Parathyroid adenoma (tissue), 2 donors: ENCODE data around the gene KIRREL3.
"Not testable (repeated sequence)": the region's sequence is repeated elsewhere in the genome, so short reads cannot be mapped to it uniquely, and the experiment has no call there.

Experiments
- H2AFZ ChIP-seq: fragments of 300-600 bp; sonication (generic); one replicate; pipeline ENCODE4 v1.7.0; 2017; ENCODE audit warnings: antibody characterized with exemption, mild to moderate bottlenecking
- H3K27ac ChIP-seq: fragments of 300-600 bp; sonication (generic); one replicate; pipeline ENCODE4 v1.7.0; 2017
- H3K27me3 ChIP-seq: fragments of 300-600 bp; sonication (generic); one replicate; pipeline ENCODE4 v1.7.0; 2017; ENCODE audit warnings: low read length; ENCODE audit not compliant: control insufficient read depth, insufficient read depth
- H3K36me3 ChIP-seq: fragments of 300-600 bp; sonication (generic); one replicate; pipeline ENCODE4 v1.7.0; 2017; ENCODE audit warnings: low read length; ENCODE audit not compliant: control insufficient read depth, insufficient read depth
- H3K4me1 ChIP-seq: fragments of 300-600 bp; sonication (generic); one replicate; pipeline ENCODE4 v1.7.0; 2017; ENCODE audit warnings: control low read depth
- H3K4me2 ChIP-seq: fragments of 300-600 bp; sonication (generic); one replicate; pipeline ENCODE4 v1.7.0; 2017; ENCODE audit warnings: low read length
- H3K4me3 ChIP-seq: fragments of 300-600 bp; sonication (generic); one replicate; pipeline ENCODE4 v1.7.0; 2017; ENCODE audit warnings: low read depth, low read length
- H3K79me2 ChIP-seq: fragments of 300-600 bp; sonication (generic); one replicate; pipeline ENCODE4 v1.7.0; 2017; ENCODE audit warnings: control low read depth
- H3K9ac ChIP-seq: fragments of 300-600 bp; sonication (generic); one replicate; pipeline ENCODE4 v1.7.0; 2017; ENCODE audit warnings: mild to moderate bottlenecking
- H3K9me3 ChIP-seq: fragments of 300-600 bp; sonication (generic); one replicate; pipeline ENCODE4 v1.7.0; 2017; ENCODE audit warnings: low read length; ENCODE audit not compliant: control insufficient read depth
- CTCF ChIP-seq: fragments of 300-600 bp; sonication (generic); IDR thresholded peaks from one replicate; pipeline ENCODE4 v1.7.0; 2017; ENCODE audit warnings: antibody characterized with exemption, mild to moderate bottlenecking
- donor health status: primary hyperparathyroidism.

The KIRREL3 gene

GRCh38 chr11:126390272-126390867 lies 610.2 kb downstream of the KIRREL3 start:
- no peak for TF ChIP-seq CTCF
- no peak overlapping the region for H3K27ac ChIP-seq

GRCh38 chr11:126387857-126388256 lies 612.7 kb downstream of the KIRREL3 start:
- no peaks in the 10 kb centered on the region for H3K27me3 ChIP-seq
- no peaks in the 10 kb centered on the region for H3K36me3 ChIP-seq
- H3K79me2 ChIP-seq = no peaks in the 10 kb centered on the region
- no peak overlapping the region for H2AFZ ChIP-seq
- no peak overlapping the region for H3K4me3 ChIP-seq
- TF ChIP-seq CTCF = no peak
- H3K4me1 ChIP-seq = no peaks in the 10 kb centered on the region
- no peak overlapping the region for H3K4me2 ChIP-seq
- H3K27ac ChIP-seq = no peak overlapping the region
- H3K9ac ChIP-seq = no peak overlapping the region
- H3K9me3 ChIP-seq = no peaks in the 10 kb centered on the region

More at GRCh38 chr11:126390272-126390867, 610.2 kb downstream of the KIRREL3 start:
- Histone ChIP-seq H3K79me2 (no peaks in the 10 kb centered on the region), H3K4me3 (no peak overlapping the region), H3K4me2 (no peak overlapping the region), H3K4me1 (no peaks in the 10 kb centered on the region), H2AFZ (no peak overlapping the region), H3K27me3 (no peaks in the 10 kb centered on the region), H3K36me3 (no peaks in the 10 kb centered on the region), H3K9ac (no peak overlapping the region), H3K9me3 (no peaks in the 10 kb centered on the region)

- H3K27me3 ChIP-seq, H3K79me2 ChIP-seq, H3K9me3 ChIP-seq, H3K27ac ChIP-seq, H3K9ac ChIP-seq, H2AFZ ChIP-seq, H3K4me2 ChIP-seq, H3K36me3 ChIP-seq, H3K4me1 ChIP-seq, H3K4me3 ChIP-seq: not testable (repeated sequence)
Observed at GRCh38 chr11:126386729-126387071, 613.9 kb downstream of the KIRREL3 start.

GRCh38 chr11:126385991-126386728 lies 614.4 kb downstream of the KIRREL3 start:
- H2AFZ ChIP-seq = no peak overlapping the region
- H3K9me3 ChIP-seq = no peaks in the 10 kb centered on the region
- H3K79me2 ChIP-seq = no peaks in the 10 kb centered on the region
- TF ChIP-seq CTCF = no peak
- H3K9ac ChIP-seq = no peak overlapping the region
- no peaks in the 10 kb centered on the region for H3K27me3 ChIP-seq
- no peaks in the 10 kb centered on the region for H3K36me3 ChIP-seq
- H3K4me3 ChIP-seq = no peak overlapping the region
- no peak overlapping the region for H3K27ac ChIP-seq
- H3K4me1 ChIP-seq = no peaks in the 10 kb centered on the region
- H3K4me2 ChIP-seq = no peak overlapping the region

- no peak overlapping the region for H2AFZ ChIP-seq
- TF ChIP-seq CTCF = no peak
- H3K9me3 ChIP-seq = no peaks in the 10 kb centered on the region
- no peak overlapping the region for H3K4me3 ChIP-seq
- H3K9ac ChIP-seq = no peak overlapping the region
- no peaks in the 10 kb centered on the region for H3K36me3 ChIP-seq
- H3K27me3 ChIP-seq = no peaks in the 10 kb centered on the region
- H3K4me2 ChIP-seq = no peak overlapping the region
- H3K27ac ChIP-seq = no peak overlapping the region
- no peaks in the 10 kb centered on the region for H3K79me2 ChIP-seq
- no peaks in the 10 kb centered on the region for H3K4me1 ChIP-seq
Observed at GRCh38 chr11:126384449-126385070, 616.0 kb downstream of the KIRREL3 start.
